IMR-90 (cell line): ENCODE measurements around the gene GABRA4. TPM values are rescaled to one million over a fixed set of nuclear protein-coding genes. Genes with fewer than 3 reads are reported as not detected.

Source experiments
- ATAC-seq: fragments of 200-7000 bp; cut with Tn5 transposase; 2 replicates; pipeline ENCODE4 v1.9.1; 2020; ENCODE audit warnings: low read depth, mild to moderate bottlenecking, moderate library complexity
- BruUV-seq: library from RNA; stranded (reverse); fragments of 400-500 nt; replicated peaks from 2 replicates; lab custom pipeline; 2021; lab: Mats Ljungman, UMichigan
- CTCF ChIA-PET: fragments of 300-600 bp; formaldehyde crosslinking; extraction: SDS; loops from one replicate; lab custom pipeline; 2021; ENCODE audit warnings: antibody characterized with exemption; lab: Yijun Ruan, JAX
- POLR2A ChIA-PET: fragments of 300-600 bp; sonication (Branson Sonifier 250); formaldehyde crosslinking; loops from one replicate; lab custom pipeline; 2022; ENCODE audit warnings: antibody characterized with exemption; ENCODE audit not compliant: unreplicated experiment; lab: Charles Lee
- DNase-seq: peaks from one replicate; pipeline ENCODE4 v3.0.0; 2013
- H2AFZ ChIP-seq: replicated peaks from 2 replicates; pipeline ENCODE3; 2013; ENCODE audit warnings: low read length, mild to moderate bottlenecking; ENCODE audit not compliant: poor library complexity
- H2AK5ac ChIP-seq: 2 replicates; pipeline ENCODE4 v1.6.1; 2013; ENCODE audit warnings: low read depth, low read length, inconsistent platforms
- H2AK9ac ChIP-seq: replicated peaks from 2 replicates; pipeline ENCODE3; 2013; ENCODE audit warnings: mild to moderate bottlenecking, low read depth, low read length, moderate library complexity; ENCODE audit not compliant: poor library complexity
- H2BK120ac ChIP-seq: 2 replicates; pipeline ENCODE4 v1.6.1; 2013; ENCODE audit warnings: low read depth, low read length, inconsistent platforms
- H2BK15ac ChIP-seq: 3 replicates; pipeline ENCODE4 v1.6.1; 2013; ENCODE audit warnings: low read depth, low read length, inconsistent platforms
- H2BK20ac ChIP-seq: 2 replicates; pipeline ENCODE4 v1.6.1; 2013; ENCODE audit warnings: low read depth, mild to moderate bottlenecking, inconsistent platforms, low read length, moderate library complexity
- H2BK5ac ChIP-seq: 2 replicates; pipeline ENCODE4 v1.6.1; 2013; ENCODE audit warnings: mild to moderate bottlenecking, low read depth, low read length, inconsistent platforms; ENCODE audit not compliant: poor library complexity, severe bottlenecking
- H3K14ac ChIP-seq: replicated peaks from 2 replicates; pipeline ENCODE4 v1.6.1; 2013; ENCODE audit warnings: low read depth, low read length, inconsistent platforms
- H3K18ac ChIP-seq: 2 replicates; pipeline ENCODE4 v1.6.1; 2013; ENCODE audit warnings: low read depth, low read length, control low read depth
- H3K23ac ChIP-seq: 2 replicates; pipeline ENCODE4 v1.6.1; 2013; ENCODE audit warnings: low read depth, low read length, inconsistent platforms
- H3K27ac ChIP-seq: 2 replicates; pipeline ENCODE4 v1.5.1; 2013; ENCODE audit warnings: mild to moderate bottlenecking, control low read depth, low read length; ENCODE audit not compliant: insufficient read depth
- H3K27me3 ChIP-seq: 2 replicates; pipeline ENCODE4 v1.6.1; 2013; ENCODE audit warnings: low read length; ENCODE audit not compliant: control insufficient read depth, insufficient read depth
- H3K36me3 ChIP-seq: 2 replicates; pipeline ENCODE4 v1.6.1; 2013; ENCODE audit warnings: low read length, mixed read lengths; ENCODE audit not compliant: control insufficient read depth, insufficient read depth
- H3K4ac ChIP-seq: 2 replicates; pipeline ENCODE4 v1.6.1; 2013; ENCODE audit warnings: low read depth, low read length, inconsistent platforms
- H3K4me1 ChIP-seq: 2 replicates; pipeline ENCODE4 v1.6.1; 2013; ENCODE audit warnings: low read length, mixed read lengths; ENCODE audit not compliant: control insufficient read depth, insufficient read depth
- H3K4me2 ChIP-seq: 2 replicates; pipeline ENCODE4 v1.6.1; 2013; ENCODE audit warnings: low read depth, mild to moderate bottlenecking, control low read depth, low read length, moderate library complexity
- H3K4me3 ChIP-seq: 2 replicates; pipeline ENCODE4 v1.5.1; 2013; ENCODE audit warnings: low read depth, mild to moderate bottlenecking, control low read depth, low read length, moderate library complexity; ENCODE audit not compliant: insufficient read depth
- H3K56ac ChIP-seq: 2 replicates; pipeline ENCODE4 v1.6.1; 2013; ENCODE audit warnings: low read length, inconsistent platforms; ENCODE audit not compliant: insufficient read depth; ENCODE audit errors: extremely low read depth
- H3K79me1 ChIP-seq, 2 experiments: 2 replicates each; pipeline ENCODE4 v1.6.1; 2013; ENCODE audit warnings: low read length in 2 of 2, inconsistent platforms in 1 of 2, low read depth in 1 of 2
- H3K9ac ChIP-seq: 2 replicates; pipeline ENCODE4 v1.6.1; 2013; ENCODE audit warnings: low read depth, low read length, control low read depth
- H3K9me1 ChIP-seq: 2 replicates; pipeline ENCODE4 v1.6.1; 2013; ENCODE audit warnings: low read length, inconsistent platforms; ENCODE audit not compliant: insufficient read depth
- H3K9me3 ChIP-seq: 2 replicates; pipeline ENCODE4 v1.6.1; 2013; ENCODE audit warnings: low read length; ENCODE audit not compliant: control insufficient read depth, insufficient read depth
- H4K20me1 ChIP-seq: 2 replicates; pipeline ENCODE4 v1.6.1; 2013; ENCODE audit warnings: low read length, inconsistent platforms; ENCODE audit not compliant: insufficient read depth
- H4K5ac ChIP-seq: 2 replicates; pipeline ENCODE4 v1.6.1; 2013; ENCODE audit warnings: mild to moderate bottlenecking, low read depth, low read length, control low read depth
- H4K8ac ChIP-seq, 2 experiments: 2 replicates each; pipeline ENCODE4 v1.6.1; 2013; ENCODE audit warnings: low read depth in 2 of 2, low read length in 2 of 2, control low read depth in 1 of 2, inconsistent platforms in 1 of 2
- H4K91ac ChIP-seq: 2 replicates; pipeline ENCODE4 v1.6.1; 2013; ENCODE audit warnings: low read depth, low read length, inconsistent platforms; ENCODE audit not compliant: insufficient read depth
- BHLHE40 ChIP-seq: fragments of 150-350 bp; IDR thresholded peaks from 2 replicates; pipeline ENCODE4 v1.6.1; 2016; ENCODE audit warnings: mild to moderate bottlenecking, low read depth, low read length
- CEBPB ChIP-seq: IDR thresholded peaks from 2 replicates; pipeline ENCODE4 v1.6.1; 2012; ENCODE audit warnings: low read depth, low read length, improper control_type of control experiment
- CHD1 ChIP-seq: IDR thresholded peaks from 2 replicates; pipeline ENCODE4 v1.6.1; 2012; ENCODE audit warnings: low read depth, low read length, improper control_type of control experiment
- FOS ChIP-seq: fragments of 150-350 bp; IDR thresholded peaks from 2 replicates; pipeline ENCODE4 v1.6.1; 2016; ENCODE audit warnings: low read depth, low read length
- MAFK ChIP-seq: IDR thresholded peaks from 2 replicates; pipeline ENCODE4 v1.6.1; 2012; ENCODE audit warnings: low read depth, low read length, improper control_type of control experiment
- MAZ ChIP-seq: IDR thresholded peaks from 2 replicates; pipeline ENCODE4 v1.6.1; 2012; ENCODE audit warnings: low read depth, mild to moderate bottlenecking, low read length, improper control_type of control experiment, moderate library complexity, borderline replicate concordance
- NFE2L2 ChIP-seq: fragments of 150-350 bp; IDR thresholded peaks from 2 replicates; pipeline ENCODE4 v1.6.1; 2016; ENCODE audit warnings: low read depth, mild to moderate bottlenecking, low read length
- POLR2A ChIP-seq: IDR thresholded peaks from 2 replicates; pipeline ENCODE4 v1.6.1; 2012; ENCODE audit warnings: mild to moderate bottlenecking, low read depth, low read length
- RCOR1 ChIP-seq: IDR thresholded peaks from 2 replicates; pipeline ENCODE4 v1.6.1; 2012; ENCODE audit warnings: mild to moderate bottlenecking, low read length, improper control_type of control experiment; ENCODE audit not compliant: insufficient replicate concordance
- RFX5 ChIP-seq: IDR thresholded peaks from 2 replicates; pipeline ENCODE4 v1.8.0; 2012; ENCODE audit warnings: low read depth, mild to moderate bottlenecking, low read length, moderate library complexity
- SMC3 ChIP-seq: fragments of 150-350 bp; IDR thresholded peaks from 2 replicates; pipeline ENCODE4 v1.6.1; 2016; ENCODE audit warnings: low read depth, mild to moderate bottlenecking, antibody characterized with exemption, low read length, moderate library complexity
- WGBS, 2 experiments: methylation state at CpG; one replicate each; pipeline versions ENCODE4 v1.1.5 to v1.1.7; 2013; ENCODE audit warnings: missing lambda C conversion rate in 2 of 2; ENCODE audit not compliant: insufficient read length in 1 of 2; ENCODE audit errors: extremely low coverage in 2 of 2; 5-methylcytosine and 5-hydroxymethylcytosine counted together
- dilution Hi-C: fragments of 300-500 bp; cut with HindIII; formaldehyde crosslinking; loops from one replicate; pipeline ENCODE4 v1.14.3; 2018; ENCODE audit warnings: low sequenced_read_pairs; ENCODE audit not compliant: unreplicated experiment
- in situ Hi-C: fragments of 300-500 bp; cut with MboI; formaldehyde crosslinking; loops from 3 replicates; pipeline ENCODE4 v1.14.3; 2019; ENCODE audit warnings: low sequenced_read_pairs, inconsistent platforms, mixed read lengths
- intact Hi-C: fragments of 100-400 bp; cut with micrococcal nuclease; formaldehyde crosslinking; loops from 2 replicates; pipeline ENCODE4 v1.10.0; 2022
- polyA plus RNA-seq, 3 experiments: library from polyadenylated mRNA; depleted of rRNA; stranded (reverse); fragments of >200 nt; gene quantifications; 2 replicates each; pipeline ENCODE4 v1.2.3, GENCODE V29; 2012; ENCODE audit warnings: low replicate concordance in 1 of 3
- total RNA-seq: library from RNA; depleted of rRNA; stranded (reverse); fragments of >200 nt; gene quantifications from 2 replicates; pipeline ENCODE4 v1.2.3, GENCODE V29; 2012
- TF ChIP-seq, protein P1 (sequence below): fragments of 150-350 bp; IDR thresholded peaks from 2 replicates; pipeline ENCODE4 v1.6.1; 2016; ENCODE audit warnings: low read depth, mild to moderate bottlenecking, low read length, moderate library complexity, borderline replicate concordance
- TF ChIP-seq, protein P2 (sequence below): fragments of 150-350 bp; IDR thresholded peaks from 2 replicates; pipeline ENCODE4 v1.6.1; 2017; ENCODE audit warnings: mild to moderate bottlenecking, antibody characterized with exemption, low read length, low read depth
- TF ChIP-seq, protein P3 (sequence below): conservative IDR thresholded peaks from 2 replicates; pipeline ENCODE4 v1.5.1; 2012; ENCODE audit warnings: mild to moderate bottlenecking, low read depth, low read length, improper control_type of control experiment

The GABRA4 gene
- total and polyA plus RNA-seq, 2 of the 4 experiments (the other 2 are of a cell fraction): 1.1 to 1.8 TPM

DNA sequence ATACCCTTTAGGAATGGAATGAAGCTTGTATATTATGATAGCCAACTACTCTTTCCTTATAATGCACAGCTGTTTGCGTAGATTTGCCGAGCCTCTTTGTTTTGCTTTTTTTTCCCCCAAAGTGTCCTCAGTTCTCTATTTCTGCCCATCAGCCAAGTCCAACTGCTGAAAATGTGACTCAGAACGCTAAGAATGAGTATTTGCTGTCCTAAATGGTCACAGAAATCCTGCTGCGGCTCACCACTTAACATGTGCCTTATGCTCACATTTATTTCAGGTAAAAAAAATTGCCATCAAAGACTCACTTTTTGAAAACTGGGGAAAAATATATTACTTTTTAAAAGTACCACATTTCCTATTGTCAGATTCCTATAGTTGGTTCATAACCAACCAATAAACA, 36.9 kb downstream of the GABRA4 start:
- Histone ChIP-seq H3K27me3 (no peaks in the 10 kb centered on the region), H2BK20ac (no peak overlapping the region), H2AK5ac (no peak overlapping the region), H4K91ac (no peak overlapping the region), H3K23ac (no peak overlapping the region), H3K4ac (no peak overlapping the region), H3K4me1 (peaks cover 4% of the 10 kb centered on the region), H2BK5ac (peak overlapping the region; percentile 68), H3K14ac (no peak overlapping the region), H3K27ac (no peak overlapping the region), H3K36me3 (no peaks in the 10 kb centered on the region), H3K56ac (no peak overlapping the region), H2BK15ac (no peak overlapping the region), H2AFZ (no peak overlapping the region), H3K9ac (no peak overlapping the region), H3K4me3 (no peak overlapping the region), H3K18ac (no peak overlapping the region), H3K9me3 (no peaks in the 10 kb centered on the region), H3K4me2 (peak overlapping the region; percentile 67; the same call in 1 of the 2 replicates), H4K8ac (no peak overlapping the region), H4K20me1 (no peaks in the 10 kb centered on the region), H3K9me1 (no peaks in the 10 kb centered on the region), H3K79me1 (no peaks in the 10 kb centered on the region), H4K5ac (no peak overlapping the region), H2BK120ac (no peak overlapping the region), H2AK9ac (no peak overlapping the region)
- intact Hi-C loops (no loop called here), in situ Hi-C loops (no loop called here), dilution Hi-C loops (no loop called here)
- ChIA-PET CTCF (no interaction called here), POLR2A (no interaction called here)
- peak; percentile 84 for ATAC-seq
- no TSS peak for BruUV-seq
- TF ChIP-seq FOS (no peak), RFX5 (no peak), MAZ (no peak), NFE2L2 (no peak), CEBPB (no peak), MAFK (no peak), RCOR1 (no peak), SMC3 (no peak), CHD1 (no peak), POLR2A (no peak), BHLHE40 (no peak)
- TF ChIP-seq, protein P1, sequence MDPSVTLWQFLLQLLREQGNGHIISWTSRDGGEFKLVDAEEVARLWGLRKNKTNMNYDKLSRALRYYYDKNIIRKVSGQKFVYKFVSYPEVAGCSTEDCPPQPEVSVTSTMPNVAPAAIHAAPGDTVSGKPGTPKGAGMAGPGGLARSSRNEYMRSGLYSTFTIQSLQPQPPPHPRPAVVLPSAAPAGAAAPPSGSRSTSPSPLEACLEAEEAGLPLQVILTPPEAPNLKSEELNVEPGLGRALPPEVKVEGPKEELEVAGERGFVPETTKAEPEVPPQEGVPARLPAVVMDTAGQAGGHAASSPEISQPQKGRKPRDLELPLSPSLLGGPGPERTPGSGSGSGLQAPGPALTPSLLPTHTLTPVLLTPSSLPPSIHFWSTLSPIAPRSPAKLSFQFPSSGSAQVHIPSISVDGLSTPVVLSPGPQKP: no peak
- TF ChIP-seq, protein P2, sequence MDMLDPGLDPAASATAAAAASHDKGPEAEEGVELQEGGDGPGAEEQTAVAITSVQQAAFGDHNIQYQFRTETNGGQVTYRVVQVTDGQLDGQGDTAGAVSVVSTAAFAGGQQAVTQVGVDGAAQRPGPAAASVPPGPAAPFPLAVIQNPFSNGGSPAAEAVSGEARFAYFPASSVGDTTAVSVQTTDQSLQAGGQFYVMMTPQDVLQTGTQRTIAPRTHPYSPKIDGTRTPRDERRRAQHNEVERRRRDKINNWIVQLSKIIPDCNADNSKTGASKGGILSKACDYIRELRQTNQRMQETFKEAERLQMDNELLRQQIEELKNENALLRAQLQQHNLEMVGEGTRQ: no peak
- TF ChIP-seq, protein P3, sequence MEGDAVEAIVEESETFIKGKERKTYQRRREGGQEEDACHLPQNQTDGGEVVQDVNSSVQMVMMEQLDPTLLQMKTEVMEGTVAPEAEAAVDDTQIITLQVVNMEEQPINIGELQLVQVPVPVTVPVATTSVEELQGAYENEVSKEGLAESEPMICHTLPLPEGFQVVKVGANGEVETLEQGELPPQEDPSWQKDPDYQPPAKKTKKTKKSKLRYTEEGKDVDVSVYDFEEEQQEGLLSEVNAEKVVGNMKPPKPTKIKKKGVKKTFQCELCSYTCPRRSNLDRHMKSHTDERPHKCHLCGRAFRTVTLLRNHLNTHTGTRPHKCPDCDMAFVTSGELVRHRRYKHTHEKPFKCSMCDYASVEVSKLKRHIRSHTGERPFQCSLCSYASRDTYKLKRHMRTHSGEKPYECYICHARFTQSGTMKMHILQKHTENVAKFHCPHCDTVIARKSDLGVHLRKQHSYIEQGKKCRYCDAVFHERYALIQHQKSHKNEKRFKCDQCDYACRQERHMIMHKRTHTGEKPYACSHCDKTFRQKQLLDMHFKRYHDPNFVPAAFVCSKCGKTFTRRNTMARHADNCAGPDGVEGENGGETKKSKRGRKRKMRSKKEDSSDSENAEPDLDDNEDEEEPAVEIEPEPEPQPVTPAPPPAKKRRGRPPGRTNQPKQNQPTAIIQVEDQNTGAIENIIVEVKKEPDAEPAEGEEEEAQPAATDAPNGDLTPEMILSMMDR: no peak
- DNase-seq: peak; percentile 72
- WGBS, 2 experiments: 60% methylated on average over 2 of the region's 4 CpGs; no CpG with 5 or more reads in 1 of the 2 experiments
